NOMO-1 treated with DMSO at 0.1 percent for 48 hours (cell line): Measurements from ENCODE around the gene LMNA.
A peak's percentile ranks its signal among the peaks of the same experiment; 100 is the strongest.
"Not testable (repeated sequence)": the region's sequence is repeated elsewhere in the genome, so short reads cannot be mapped to it uniquely, and the experiment has no call there.

Experiments
- DNase-seq: peaks from one replicate; lab custom pipeline; 2025; ENCODE audit not compliant: unreplicated experiment; lab: John Stamatoyannopoulos, UW

The LMNA gene

GRCh38 chr1:156104065-156104810 lies 10.3 kb upstream of the LMNA start:
- no peak for DNase-seq

GRCh38 chr1:156104861-156105832 lies 9.4 kb upstream of the LMNA start:
- no peak for DNase-seq

GRCh38 chr1:156106624-156107488 lies 7.7 kb upstream of the LMNA start:
- DNase-seq: no peak

GRCh38 chr1:156108057-156108456 lies 6.5 kb upstream of the LMNA start:
- no peak for DNase-seq

GRCh38 chr1:156108664-156109241 lies 5.8 kb upstream of the LMNA start:
- DNase-seq: no peak

- no peak for DNase-seq
Observed at GRCh38 chr1:156110252-156110651, 4.3 kb upstream of the LMNA start.

GRCh38 chr1:156111355-156111962 lies 3.1 kb upstream of the LMNA start:
- DNase-seq: no peak

- DNase-seq: no peak
Observed at GRCh38 chr1:156112276-156113137, 2.0 kb upstream of the LMNA start.

GRCh38 chr1:156113282-156113950 lies 1.1 kb upstream of the LMNA start:
- no peak for DNase-seq

GRCh38 chr1:156114919-156115513 lies 505 bp downstream of the LMNA start:
- no peak for DNase-seq

- DNase-seq: no peak
Observed at GRCh38 chr1:156115514-156116374, 1.2 kb downstream of the LMNA start.

GRCh38 chr1:156116731-156117130 lies 2.2 kb downstream of the LMNA start:
- DNase-seq: not testable (repeated sequence)

GRCh38 chr1:156117414-156118176 lies 3.1 kb downstream of the LMNA start:
- no peak for DNase-seq

GRCh38 chr1:156118177-156118868 lies 3.8 kb downstream of the LMNA start:
- no peak for DNase-seq

- peak; percentile 95 for DNase-seq
Observed at GRCh38 chr1:156119503-156120209, 5.1 kb downstream of the LMNA start.

- no peak for DNase-seq
Observed at GRCh38 chr1:156120318-156120717, 5.8 kb downstream of the LMNA start.
